Measurements from ENCODE around the gene PLXNA4. TPM values are rescaled to one million over a fixed set of nuclear protein-coding genes. Genes with fewer than 3 reads are reported as not detected.

PLXNA4 gene
- total RNA-seq, 1 experiment from 2014 or later = not detected

GRCh38 chr7:132456418-132456817 is 119.9 kb downstream of the PLXNA4 start:
- Mint-ChIP-seq H3K36me3 (ENCODE audit: insufficient read depth, unreplicated experiment) (no peaks in the 10 kb centered on the region), H3K27ac (ENCODE audit: low read depth, unreplicated experiment) (no peak overlapping the region)
- POLR2A ChIA-PET = no interaction called here

GRCh38 chr7:132455378-132455777 is 120.9 kb downstream of the PLXNA4 start:
- CTCF ChIA-PET = no interaction called here
- Mint-ChIP-seq H3K27ac (ENCODE audit: low read depth, unreplicated experiment) (no peak overlapping the region), H3K36me3 (ENCODE audit: insufficient read depth, unreplicated experiment) (no peaks in the 10 kb centered on the region), H3K4me3 (ENCODE audit: unreplicated experiment) (no peak overlapping the region), H3K4me1 (ENCODE audit: insufficient read depth, unreplicated experiment) (no peaks in the 10 kb centered on the region), H3K27me3 (ENCODE audit: insufficient read depth, unreplicated experiment) (peaks cover 14% of the 10 kb centered on the region), H3K9me3 (ENCODE audit: unreplicated experiment) (no peaks in the 10 kb centered on the region)
- no peak for DNase-seq (ENCODE audit: unreplicated experiment)
- intact Hi-C loops (cut with micrococcal nuclease) = no loop called here
- no TSS peak for BruUV-seq (replicated peaks)
- TF ChIP-seq CTCF (IDR thresholded peaks at IDR 0.05; ENCODE audit: unreplicated experiment) = no peak
- POLR2A ChIA-PET = no interaction called here

More at GRCh38 chr7:132456418-132456817, 119.9 kb downstream of the PLXNA4 start:
- H3K4me1 Mint-ChIP-seq (ENCODE audit: insufficient read depth, unreplicated experiment) = no peaks in the 10 kb centered on the region
- CTCF ChIA-PET = no interaction called here
- peaks cover 23% of the 10 kb centered on the region for H3K27me3 Mint-ChIP-seq (ENCODE audit: insufficient read depth, unreplicated experiment)
- no peak for DNase-seq (ENCODE audit: unreplicated experiment)
- no TSS peak for BruUV-seq (replicated peaks)
- H3K9me3 Mint-ChIP-seq (ENCODE audit: unreplicated experiment) = no peaks in the 10 kb centered on the region
- intact Hi-C loops (cut with micrococcal nuclease) = no loop called here
- TF ChIP-seq CTCF (IDR thresholded peaks at IDR 0.05; ENCODE audit: unreplicated experiment) = no peak
- no peak overlapping the region for H3K4me3 Mint-ChIP-seq (ENCODE audit: unreplicated experiment)

GRCh38 chr7:132453826-132454225 is 122.4 kb downstream of the PLXNA4 start:
- peaks cover 14% of the 10 kb centered on the region for H3K27me3 Mint-ChIP-seq (ENCODE audit: insufficient read depth, unreplicated experiment)
- H3K27ac Mint-ChIP-seq (ENCODE audit: low read depth, unreplicated experiment) = no peak overlapping the region
- CTCF ChIA-PET = no interaction called here
- DNase-seq (ENCODE audit: unreplicated experiment) = no peak
- intact Hi-C loops (cut with micrococcal nuclease) = no loop called here
- no peaks in the 10 kb centered on the region for H3K9me3 Mint-ChIP-seq (ENCODE audit: unreplicated experiment)
- no peak for TF ChIP-seq CTCF (IDR thresholded peaks at IDR 0.05; ENCODE audit: unreplicated experiment)
- no TSS peak for BruUV-seq (replicated peaks)
- H3K4me1 Mint-ChIP-seq (ENCODE audit: insufficient read depth, unreplicated experiment) = no peaks in the 10 kb centered on the region
- H3K36me3 Mint-ChIP-seq (ENCODE audit: insufficient read depth, unreplicated experiment) = no peaks in the 10 kb centered on the region
- no peak overlapping the region for H3K4me3 Mint-ChIP-seq (ENCODE audit: unreplicated experiment)
- POLR2A ChIA-PET = no interaction called here

- no peaks in the 10 kb centered on the region for H3K36me3 Mint-ChIP-seq (ENCODE audit: insufficient read depth, unreplicated experiment)
- TF ChIP-seq CTCF (IDR thresholded peaks at IDR 0.05; ENCODE audit: unreplicated experiment) = no peak
- H3K4me3 Mint-ChIP-seq (ENCODE audit: unreplicated experiment) = no peak overlapping the region
- peaks cover 20% of the 10 kb centered on the region for H3K27me3 Mint-ChIP-seq (ENCODE audit: insufficient read depth, unreplicated experiment)
- intact Hi-C loops (cut with micrococcal nuclease) = no loop called here
- peaks cover 6% of the 10 kb centered on the region for H3K9me3 Mint-ChIP-seq (ENCODE audit: unreplicated experiment)
- no peak overlapping the region for H3K27ac Mint-ChIP-seq (ENCODE audit: low read depth, unreplicated experiment)
- DNase-seq (ENCODE audit: unreplicated experiment) = no peak
- BruUV-seq (replicated peaks) = no TSS peak
- ChIA-PET CTCF (interaction anchor here (0.5 to 0.6 kb wide), 2 partner anchors 11 to 799 kb away, joined by 3 read pairs; no protein-coding TSS in a partner anchor), POLR2A (no interaction called here)
- no peaks in the 10 kb centered on the region for H3K4me1 Mint-ChIP-seq (ENCODE audit: insufficient read depth, unreplicated experiment)
These were observed 125.1 kb downstream of the PLXNA4 start for GRCh38 chr7:132451161-132451560.
